Large intestine (tissue), 3 donors: Measurements from ENCODE around the gene SLC25A2. TPM values are rescaled to one million over a fixed set of nuclear protein-coding genes. Genes with fewer than 3 reads are reported as not detected.
"Not testable (repeated sequence)": the region's sequence is repeated elsewhere in the genome, so short reads cannot be mapped to it uniquely, and the experiment has no call there.

Experiments used
- DNase-seq, 2 donors: peaks; one replicate each; pipeline versions ENCODE4 v3.0.0 to v3.0.0-alpha.2; 2013
- H3K27ac ChIP-seq: one replicate; pipeline ENCODE4 v1.5.1; 2013; ENCODE audit warnings: low read length
- H3K27me3 ChIP-seq: 2 replicates; pipeline ENCODE4 v1.6.1; 2013; ENCODE audit warnings: low read length; ENCODE audit not compliant: control insufficient read depth, insufficient read depth
- H3K36me3 ChIP-seq: 2 replicates; pipeline ENCODE4 v1.6.1; 2013; ENCODE audit warnings: low read length; ENCODE audit not compliant: control insufficient read depth, insufficient read depth
- H3K4me1 ChIP-seq: one replicate; pipeline ENCODE4 v1.6.1; 2013; ENCODE audit warnings: low read length; ENCODE audit not compliant: control insufficient read depth, insufficient read depth
- H3K4me3 ChIP-seq: one replicate; pipeline ENCODE4 v1.5.1; 2013; ENCODE audit warnings: low read length
- H3K9me3 ChIP-seq: one replicate; pipeline ENCODE4 v1.6.1; 2013; ENCODE audit warnings: mild to moderate bottlenecking, low read depth, low read length, moderate library complexity; ENCODE audit not compliant: control insufficient read depth
- WGBS: methylation state at CpG from one replicate; pipeline ENCODE4 v1.1.5; 2013; ENCODE audit warnings: low lambda C conversion rate; ENCODE audit not compliant: insufficient coverage; 5-methylcytosine and 5-hydroxymethylcytosine counted together
- polyA plus RNA-seq: library from polyadenylated mRNA; unstranded; fragments of 120-200 nt; gene quantifications from one replicate; pipeline ENCODE4 v1.2.1, GENCODE V29; 2013

The SLC25A2 gene
- polyA plus RNA-seq, 1 donor: 0.04 TPM

- H3K27ac ChIP-seq, H3K27me3 ChIP-seq, DNase-seq, H3K4me3 ChIP-seq, H3K36me3 ChIP-seq, H3K4me1 ChIP-seq: not testable (repeated sequence)
- peaks cover 67% of the 10 kb centered on the region for H3K9me3 ChIP-seq
- no CpG with 5 or more reads among the region's 4 CpGs for WGBS
These were observed 13.1 kb upstream of the SLC25A2 start for GRCh38 chr5:141316963-141317362.

GRCh38 chr5:141313711-141314110 lies 9.9 kb upstream of the SLC25A2 start:
- H3K4me1 ChIP-seq: no peaks in the 10 kb centered on the region
- no peak overlapping the region for H3K27ac ChIP-seq
- peaks cover 53% of the 10 kb centered on the region for H3K9me3 ChIP-seq
- no peaks in the 10 kb centered on the region for H3K36me3 ChIP-seq
- no peak overlapping the region for H3K4me3 ChIP-seq
- DNase-seq: no peak
- no peaks in the 10 kb centered on the region for H3K27me3 ChIP-seq

GRCh38 chr5:141306630-141307029 lies 2.8 kb upstream of the SLC25A2 start:
- no peak overlapping the region for H3K27ac ChIP-seq

GRCh38 chr5:141298376-141298775 lies 5.5 kb downstream of the SLC25A2 start:
- Histone ChIP-seq H3K4me3 (no peak overlapping the region), H3K9me3 (peaks cover 44% of the 10 kb centered on the region)

More at GRCh38 chr5:141306630-141307029, 2.8 kb upstream of the SLC25A2 start:
- Histone ChIP-seq H3K27me3 (no peaks in the 10 kb centered on the region), H3K4me3 (no peak overlapping the region), H3K9me3 (peaks cover 52% of the 10 kb centered on the region), H3K36me3 (no peaks in the 10 kb centered on the region), H3K4me1 (no peaks in the 10 kb centered on the region)
- WGBS: 100% methylated on average over 1 of the region's 1 CpG
- DNase-seq: no peak

GRCh38 chr5:141272906-141273305 lies 30.9 kb downstream of the SLC25A2 start:
- Histone ChIP-seq H3K9me3 (peaks cover 46% of the 10 kb centered on the region), H3K27ac (no peak overlapping the region)

More at GRCh38 chr5:141298376-141298775, 5.5 kb downstream of the SLC25A2 start:
- WGBS: no CpG with 5 or more reads among the region's 4 CpGs
- DNase-seq: no peak
- Histone ChIP-seq H3K27me3 (no peaks in the 10 kb centered on the region), H3K27ac (no peak overlapping the region), H3K36me3 (no peaks in the 10 kb centered on the region), H3K4me1 (no peaks in the 10 kb centered on the region)

GRCh38 chr5:141269195-141269594 lies 34.7 kb downstream of the SLC25A2 start:
- H3K9me3 ChIP-seq: peaks cover 39% of the 10 kb centered on the region
- no peak overlapping the region for H3K27ac ChIP-seq
- H3K36me3 ChIP-seq: no peaks in the 10 kb centered on the region
- no peak for DNase-seq
- H3K4me1 ChIP-seq: no peaks in the 10 kb centered on the region
- H3K4me3 ChIP-seq: no peak overlapping the region
- H3K27me3 ChIP-seq: no peaks in the 10 kb centered on the region
- WGBS: no CpG with 5 or more reads among the region's 4 CpGs

More at GRCh38 chr5:141272906-141273305, 30.9 kb downstream of the SLC25A2 start:
- Histone ChIP-seq H3K4me1 (no peaks in the 10 kb centered on the region), H3K36me3 (no peaks in the 10 kb centered on the region), H3K4me3 (no peak overlapping the region), H3K27me3 (no peaks in the 10 kb centered on the region)
- DNase-seq: no peak
- WGBS: 80% methylated on average over 1 of the region's 3 CpGs

- Histone ChIP-seq H3K27me3 (no peaks in the 10 kb centered on the region), H3K4me3 (no peak overlapping the region), H3K36me3 (no peaks in the 10 kb centered on the region), H3K9me3 (peaks cover 46% of the 10 kb centered on the region), H3K27ac (no peak overlapping the region), H3K4me1 (no peaks in the 10 kb centered on the region)
- no peak for DNase-seq
- 100% methylated on average over 1 of the region's 1 CpG for WGBS
These were observed 42.7 kb downstream of the SLC25A2 start for GRCh38 chr5:141261238-141261546.

GRCh38 chr5:141260458-141261237 lies 43.2 kb downstream of the SLC25A2 start:
- Histone ChIP-seq H3K27ac (no peak overlapping the region), H3K9me3 (peaks cover 51% of the 10 kb centered on the region), H3K27me3 (no peaks in the 10 kb centered on the region), H3K36me3 (no peaks in the 10 kb centered on the region), H3K4me3 (no peak overlapping the region), H3K4me1 (no peaks in the 10 kb centered on the region)
- WGBS: 50% methylated on average over 2 of the region's 5 CpGs
- DNase-seq: no peak

- DNase-seq: no peak
- no peaks in the 10 kb centered on the region for H3K4me1 ChIP-seq
- H3K27me3 ChIP-seq: no peaks in the 10 kb centered on the region
- H3K4me3 ChIP-seq: no peak overlapping the region
- no peak overlapping the region for H3K27ac ChIP-seq
- peaks cover 50% of the 10 kb centered on the region for H3K9me3 ChIP-seq
- H3K36me3 ChIP-seq: no peaks in the 10 kb centered on the region
These were observed 44.9 kb downstream of the SLC25A2 start for GRCh38 chr5:141258948-141259347.

GRCh38 chr5:141258464-141258863 lies 45.4 kb downstream of the SLC25A2 start:
- H3K4me3 ChIP-seq: no peak overlapping the region
- no peak for DNase-seq
- H3K27ac ChIP-seq: no peak overlapping the region
- peaks cover 46% of the 10 kb centered on the region for H3K9me3 ChIP-seq
- H3K36me3 ChIP-seq: no peaks in the 10 kb centered on the region
- H3K4me1 ChIP-seq: no peaks in the 10 kb centered on the region
- no peaks in the 10 kb centered on the region for H3K27me3 ChIP-seq
